H1 (cell line): ENCODE measurements around the gene ATOH8. TPM values are rescaled to one million over a fixed set of nuclear protein-coding genes. Genes with fewer than 3 reads are reported as not detected.

Source experiments
- CTCF ChIA-PET: fragments of 300-600 bp; sonication (Branson Sonifier 250); formaldehyde crosslinking; loops from one replicate; lab custom pipeline; 2021; ENCODE audit not compliant: partially characterized antibody; lab: Charles Lee
- POLR2A ChIA-PET: fragments of 300-600 bp; sonication (Branson Sonifier 250); formaldehyde crosslinking; loops from one replicate; lab custom pipeline; 2021; ENCODE audit warnings: inconsistent platforms; ENCODE audit not compliant: partially characterized antibody; lab: Charles Lee
- DNase-seq, 2 experiments: peaks; one replicate each; pipeline versions ENCODE4 v3.0.0 to v3.0.0-alpha.2; 2010 to 2022; ENCODE audit warnings: low spot score in 2 of 2, low read depth in 1 of 2, mixed read lengths in 1 of 2
- FAIRE-seq: peaks from 2 replicates; lab custom pipeline; 2011; peaks lifted over from hg19 to GRCh38; lab: Jason Lieb, UNC
- H2AFZ ChIP-seq: 2 replicates; pipeline ENCODE4 v1.8.1; 2012; ENCODE audit warnings: low read length, inconsistent platforms
- H2AK5ac ChIP-seq: 2 replicates; pipeline ENCODE4 v1.6.1; 2013; ENCODE audit warnings: low read depth, low read length
- H2BK120ac ChIP-seq: replicated peaks from 2 replicates; pipeline ENCODE3; 2013; ENCODE audit warnings: low read depth, low read length, inconsistent platforms
- H2BK12ac ChIP-seq: 2 replicates; pipeline ENCODE4 v1.6.1; 2013; ENCODE audit warnings: low read depth, low read length
- H2BK15ac ChIP-seq: 2 replicates; pipeline ENCODE4 v1.6.1; 2013; ENCODE audit warnings: low read length
- H2BK20ac ChIP-seq: 2 replicates; pipeline ENCODE4 v1.6.1; 2013; ENCODE audit warnings: low read length
- H2BK5ac ChIP-seq: 2 replicates; pipeline ENCODE4 v1.6.1; 2013; ENCODE audit warnings: low read depth, low read length
- H3K14ac ChIP-seq: 2 replicates; pipeline ENCODE4 v1.6.1; 2013; ENCODE audit warnings: inconsistent platforms; ENCODE audit not compliant: insufficient read length
- H3K18ac ChIP-seq: 2 replicates; pipeline ENCODE4 v1.6.1; 2013; ENCODE audit warnings: low read length; ENCODE audit errors: extremely low read depth
- H3K23ac ChIP-seq: 2 replicates; pipeline ENCODE4 v1.6.1; 2013; ENCODE audit warnings: inconsistent platforms; ENCODE audit not compliant: insufficient read length
- H3K23me2 ChIP-seq: 2 replicates; pipeline ENCODE4 v1.6.1; 2013; ENCODE audit warnings: low read depth, low read length
- H3K27ac ChIP-seq: 2 replicates; pipeline ENCODE4 v1.6.1; 2011; ENCODE audit warnings: low read depth, low read length, inconsistent platforms
- H3K27me3 ChIP-seq, 4 experiments: replicated peaks in 1 of 4; 1 replicate in 1 of 4; 2 replicates in 3 of 4; pipeline versions ENCODE4 v1.6.1 to v1.8.1; 2011 to 2013; ENCODE audit warnings: low read length in 3 of 4, mild to moderate bottlenecking in 3 of 4, inconsistent platforms in 2 of 4, mixed read lengths in 2 of 4, moderate library complexity in 1 of 4; ENCODE audit not compliant: control insufficient read depth in 3 of 4, insufficient read depth in 3 of 4; ENCODE audit errors: extremely low read depth in 1 of 4
- H3K36me3 ChIP-seq, 4 experiments: 2 replicates each; pipeline versions ENCODE4 v1.6.1 to v1.8.1; 2011 to 2013; ENCODE audit warnings: mild to moderate bottlenecking in 4 of 4, low read length in 3 of 4, moderate library complexity in 2 of 4, control low read depth in 1 of 4, inconsistent platforms in 1 of 4; ENCODE audit not compliant: insufficient read depth in 4 of 4, control insufficient read depth in 2 of 4
- H3K4ac ChIP-seq: replicated peaks from 2 replicates; pipeline ENCODE3; 2013; ENCODE audit warnings: low read length, low read depth, mixed read lengths, inconsistent platforms; ENCODE audit not compliant: insufficient read length
- H3K4me1 ChIP-seq, 4 experiments: replicated peaks in 1 of 4; 1 replicate in 1 of 4; 2 replicates in 3 of 4; pipeline versions ENCODE4 v1.6.1 to v1.8.1; 2011 to 2013; ENCODE audit warnings: low read length in 3 of 4, inconsistent platforms in 2 of 4, mixed read lengths in 1 of 4; ENCODE audit not compliant: insufficient read depth in 4 of 4, control insufficient read depth in 3 of 4
- H3K4me2 ChIP-seq, 2 experiments: 2 replicates each; pipeline versions ENCODE4 v1.6.1 to v1.8.1; 2011 to 2013; ENCODE audit warnings: low read depth in 2 of 2, low read length in 2 of 2, control low read depth in 1 of 2, inconsistent platforms in 1 of 2, mild to moderate bottlenecking in 1 of 2; ENCODE audit not compliant: insufficient read depth in 1 of 2
- H3K4me3 ChIP-seq, 4 experiments: fragments of 200-600, 300-600 bp in 1 of 4; sonication (generic), shearing (Covaris generic), sonication (Bioruptor Twin) in 1 of 4; 2 replicates each; pipeline versions ENCODE4 v1.5.1 to v1.8.1; 2011 to 2016; ENCODE audit warnings: low read length in 4 of 4, low read depth in 3 of 4, control low read depth in 2 of 4, inconsistent platforms in 2 of 4, mild to moderate bottlenecking in 2 of 4, mixed read lengths in 1 of 4, moderate library complexity in 1 of 4; ENCODE audit not compliant: insufficient read depth in 2 of 4; ENCODE audit errors: extremely low read depth in 1 of 4
- H3K56ac ChIP-seq: replicated peaks from 2 replicates; pipeline ENCODE3; 2013; ENCODE audit warnings: low read depth, mild to moderate bottlenecking, mixed read lengths, low read length, inconsistent platforms; ENCODE audit not compliant: insufficient read length
- H3K79me1 ChIP-seq: 2 replicates; pipeline ENCODE4 v1.6.1; 2013; ENCODE audit warnings: low read depth, low read length, control low read depth
- H3K79me2 ChIP-seq, 2 experiments: 2 replicates each; pipeline versions ENCODE4 v1.6.1 to v1.8.1; 2012 to 2013; ENCODE audit warnings: low read length in 2 of 2, mild to moderate bottlenecking in 2 of 2, inconsistent platforms in 1 of 2; ENCODE audit not compliant: insufficient read depth in 2 of 2, control insufficient read depth in 1 of 2
- H3K9ac ChIP-seq, 4 experiments: replicated peaks in 1 of 4; 1 replicate in 1 of 4; 2 replicates in 3 of 4; pipeline versions ENCODE4 v1.6.1 to v1.8.1; 2011 to 2013; ENCODE audit warnings: low read depth in 3 of 4, low read length in 3 of 4, control low read depth in 2 of 4, mild to moderate bottlenecking in 2 of 4, moderate library complexity in 2 of 4, inconsistent platforms in 1 of 4; ENCODE audit errors: extremely low read depth in 1 of 4
- H3K9me3 ChIP-seq, 2 experiments: 2 replicates each; pipeline versions ENCODE4 v1.6.1 to v1.8.1; 2012 to 2013; ENCODE audit warnings: mild to moderate bottlenecking in 2 of 2, moderate library complexity in 2 of 2, control low read depth in 1 of 2, inconsistent platforms in 1 of 2, low read depth in 1 of 2, low read length in 1 of 2, mixed read lengths in 1 of 2; ENCODE audit not compliant: insufficient read depth in 2 of 2
- H4K20me1 ChIP-seq, 2 experiments: replicated peaks in 1 of 2; 2 replicates each; pipeline versions ENCODE3 to v1.8.1; 2011 to 2013; ENCODE audit warnings: inconsistent platforms in 2 of 2, low read length in 2 of 2, mild to moderate bottlenecking in 1 of 2; ENCODE audit not compliant: insufficient read depth in 2 of 2, control insufficient read depth in 1 of 2
- H4K5ac ChIP-seq: 2 replicates; pipeline ENCODE4 v1.6.1; 2013; ENCODE audit warnings: low read length, low read depth, mixed read lengths, inconsistent platforms; ENCODE audit not compliant: insufficient read length
- H4K8ac ChIP-seq: 2 replicates; pipeline ENCODE4 v1.8.0; 2013; ENCODE audit warnings: mild to moderate bottlenecking, moderate library complexity, low read length, inconsistent platforms; ENCODE audit not compliant: insufficient read depth; ENCODE audit errors: extremely low read depth
- H4K91ac ChIP-seq: replicated peaks from 2 replicates; pipeline ENCODE3; 2013; ENCODE audit warnings: low read length, mixed read lengths, inconsistent platforms; ENCODE audit not compliant: insufficient read length
- ASH2L ChIP-seq: fragments of 200-600, 300-600 bp; sonication (generic); IDR thresholded peaks from one replicate; pipeline ENCODE4 v1.7.1; 2017; ENCODE audit warnings: low read length
- BRCA1 ChIP-seq: IDR thresholded peaks from 2 replicates; pipeline ENCODE4 v1.6.1; 2012; ENCODE audit warnings: low read depth, low read length, improper control_type of control experiment
- CBX5 ChIP-seq: fragments of 300-800, 300-1000 bp; sonication (generic); IDR thresholded peaks from 2 replicates; pipeline ENCODE4 v1.7.1; 2016; ENCODE audit warnings: antibody characterized with exemption, low read length, low read depth
- KDM4A ChIP-seq: IDR thresholded peaks from one replicate; pipeline ENCODE4 v1.7.1; 2012; ENCODE audit warnings: low read depth, mild to moderate bottlenecking, moderate library complexity, low read length, inconsistent platforms; ENCODE audit not compliant: severe bottlenecking
- POLR2AphosphoS5 ChIP-seq: IDR thresholded peaks from 2 replicates; pipeline ENCODE4 v1.6.1; 2011; ENCODE audit warnings: low read depth, low read length
- RBBP5 ChIP-seq: IDR thresholded peaks from 2 replicates; pipeline ENCODE4 v1.7.1; 2012; ENCODE audit warnings: low read depth, mild to moderate bottlenecking, inconsistent platforms, low read length, moderate library complexity, borderline replicate concordance
- SIN3A ChIP-seq, 2 experiments: IDR thresholded peaks in 1 of 2; conservative IDR thresholded peaks in 1 of 2; 2 replicates each; pipeline ENCODE4 v1.6.1; 2011 to 2012; ENCODE audit warnings: low read length in 2 of 2, improper control_type of control experiment in 1 of 2, low read depth in 1 of 2, mild to moderate bottlenecking in 1 of 2
- WGBS, 2 experiments: shearing (Covaris generic) in 1 of 2; methylation state at CpG; one replicate each; pipeline versions ENCODE4 v1.1.6 to v1.1.7; 2013 to 2015; ENCODE audit warnings: low lambda C conversion rate in 2 of 2, mixed read lengths in 2 of 2, inconsistent platforms in 1 of 2, low coverage in 1 of 2, missing lambda C conversion rate in 1 of 2; ENCODE audit not compliant: insufficient replicate concordance in 2 of 2, insufficient coverage in 1 of 2, insufficient read length in 1 of 2; ENCODE audit errors: extremely low coverage in 1 of 2, missing lambda C conversion rate in 1 of 2; 5-methylcytosine and 5-hydroxymethylcytosine counted together
- polyA plus RNA-seq, 7 experiments: library from polyadenylated mRNA; depleted of rRNA in 3 of 7; stranded (reverse) in 5 of 7; unstranded in 2 of 7; fragments of >200 nt in 5 of 7; fragments of 200-250 nt in 2 of 7; gene quantifications; 1 replicate in 5 of 7; 2 replicates in 1 of 7; 4 replicates in 1 of 7; pipeline versions ENCODE4 v1.2.1 to v1.2.3, GENCODE V29; 2011 to 2013; ENCODE audit warnings: missing spikeins in 2 of 7, mixed read lengths in 2 of 7
- total RNA-seq: library from RNA; stranded (reverse); fragmentation: NEBNext Ultra II Directional; extraction: Animal tissue kit (Norgen Biotek cat#: 25700); gene quantifications from 2 replicates; pipeline ENCODE4 v1.2.1, GENCODE V29; 2021

ATOH8 gene
- total and polyA plus RNA-seq, 2 of the 8 experiments (the other 6 are each of a cell fraction or from before 2014, with no cell fraction given) = 0.50 to 0.53 TPM

- Histone ChIP-seq H3K4me1 (no peaks in the 10 kb centered on the region), H2BK120ac (no peak overlapping the region), H3K27ac (no peak overlapping the region), H3K23me2 (no peaks in the 10 kb centered on the region), H2AFZ (no peak overlapping the region), H3K18ac (no peak overlapping the region), H2BK5ac (no peak overlapping the region), H3K79me1 (no peaks in the 10 kb centered on the region), H4K5ac (no peak overlapping the region), H3K79me2 (no peaks in the 10 kb centered on the region), H2BK12ac (no peak overlapping the region), H2BK20ac (no peak overlapping the region), H3K23ac (no peak overlapping the region), H4K20me1 (no peaks in the 10 kb centered on the region), H3K27me3 (no peaks in the 10 kb centered on the region; a peak in 1 of 7 replicates), H3K9ac (no peak overlapping the region), H3K14ac (no peak overlapping the region), H2BK15ac (no peak overlapping the region), H3K56ac (no peak overlapping the region), H3K36me3 (no peaks in the 10 kb centered on the region), H4K8ac (no peak overlapping the region), H2AK5ac (no peak overlapping the region), H3K4ac (no peak overlapping the region), H4K91ac (no peak overlapping the region), H3K4me3 (no peak overlapping the region), H3K9me3 (no peaks in the 10 kb centered on the region), H3K4me2 (no peak overlapping the region)
- ChIA-PET CTCF (interaction anchor here (0.6 to 6.0 kb wide), 9 partner anchors 10 to 95 kb away, joined by 3 to 61 read pairs (median 6); no protein-coding TSS in a partner anchor), POLR2A (interaction anchor here (1.0 to 1.1 kb wide), 2 partner anchors 9 to 55 kb away, joined by 3 to 5 read pairs; no protein-coding TSS in a partner anchor)
- TF ChIP-seq KDM4A (no peak), POLR2AphosphoS5 (no peak), BRCA1 (no peak), RBBP5 (no peak), CBX5 (no peak), SIN3A (conservative IDR thresholded peaks at IDR 0.05 in 1 of 2, IDR thresholded peaks at IDR 0.05 in 1 of 2; ENCODE audit: low read depth in 1 of 2, low read length in 2 of 2) (no peak), ASH2L (no peak)
- WGBS, 2 experiments = 88% methylated on average over 10 of the region's 10 CpGs; no CpG with 5 or more reads in 1 of the 2 experiments
- FAIRE-seq (no peak), DNase-seq (no peak)
These were observed 34.8 kb upstream of the ATOH8 start for GRCh38 chr2:85718885-85719492.
